Stomach (tissue), 4 donors: ENCODE results near the gene MAGEA4.

ENCODE experiments used
- EP300 ChIP-seq: sonication (generic); formaldehyde crosslinking; IDR thresholded peaks from one replicate; pipeline ENCODE4 v1.6.1; 2017; ENCODE audit warnings: antibody characterized with exemption
- POLR2A ChIP-seq, 4 donors: fragments of 450-650 bp; IDR thresholded peaks; one replicate each; pipeline ENCODE4 v1.6.1; 2016; ENCODE audit warnings: antibody characterized with exemption in 4 of 4, control low read depth in 2 of 4, mild to moderate bottlenecking in 1 of 4, moderate library complexity in 1 of 4
- POLR2AphosphoS5 ChIP-seq, 3 donors: sonication (generic); formaldehyde crosslinking; IDR thresholded peaks; one replicate each; pipeline ENCODE4 v1.6.1; 2016; ENCODE audit warnings: antibody characterized with exemption in 3 of 3
- TF ChIP-seq, protein P1 (sequence below), 7 experiments: fragments of 450-650 bp in 4 of 7; fragments of 200-600 bp in 3 of 7; sonication (generic) in 3 of 7; IDR thresholded peaks; one replicate each; pipeline ENCODE4 v1.5.1; 2016 to 2019; ENCODE audit warnings: antibody characterized with exemption in 7 of 7, control low read depth in 2 of 7, mild to moderate bottlenecking in 1 of 7

GRCh38 chrX:151870602-151871001, 42.1 kb upstream of the MAGEA4 start:
- TF ChIP-seq EP300, result no peak
- no peak for TF ChIP-seq POLR2A (IDR thresholded peaks at IDR 0.05)
- TF ChIP-seq, protein P1, sequence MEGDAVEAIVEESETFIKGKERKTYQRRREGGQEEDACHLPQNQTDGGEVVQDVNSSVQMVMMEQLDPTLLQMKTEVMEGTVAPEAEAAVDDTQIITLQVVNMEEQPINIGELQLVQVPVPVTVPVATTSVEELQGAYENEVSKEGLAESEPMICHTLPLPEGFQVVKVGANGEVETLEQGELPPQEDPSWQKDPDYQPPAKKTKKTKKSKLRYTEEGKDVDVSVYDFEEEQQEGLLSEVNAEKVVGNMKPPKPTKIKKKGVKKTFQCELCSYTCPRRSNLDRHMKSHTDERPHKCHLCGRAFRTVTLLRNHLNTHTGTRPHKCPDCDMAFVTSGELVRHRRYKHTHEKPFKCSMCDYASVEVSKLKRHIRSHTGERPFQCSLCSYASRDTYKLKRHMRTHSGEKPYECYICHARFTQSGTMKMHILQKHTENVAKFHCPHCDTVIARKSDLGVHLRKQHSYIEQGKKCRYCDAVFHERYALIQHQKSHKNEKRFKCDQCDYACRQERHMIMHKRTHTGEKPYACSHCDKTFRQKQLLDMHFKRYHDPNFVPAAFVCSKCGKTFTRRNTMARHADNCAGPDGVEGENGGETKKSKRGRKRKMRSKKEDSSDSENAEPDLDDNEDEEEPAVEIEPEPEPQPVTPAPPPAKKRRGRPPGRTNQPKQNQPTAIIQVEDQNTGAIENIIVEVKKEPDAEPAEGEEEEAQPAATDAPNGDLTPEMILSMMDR (IDR thresholded peaks at IDR 0.05), result no peak
- no peak for TF ChIP-seq POLR2AphosphoS5 (IDR thresholded peaks at IDR 0.05)
